Measurements from ENCODE around the gene PRR14.

DNA sequence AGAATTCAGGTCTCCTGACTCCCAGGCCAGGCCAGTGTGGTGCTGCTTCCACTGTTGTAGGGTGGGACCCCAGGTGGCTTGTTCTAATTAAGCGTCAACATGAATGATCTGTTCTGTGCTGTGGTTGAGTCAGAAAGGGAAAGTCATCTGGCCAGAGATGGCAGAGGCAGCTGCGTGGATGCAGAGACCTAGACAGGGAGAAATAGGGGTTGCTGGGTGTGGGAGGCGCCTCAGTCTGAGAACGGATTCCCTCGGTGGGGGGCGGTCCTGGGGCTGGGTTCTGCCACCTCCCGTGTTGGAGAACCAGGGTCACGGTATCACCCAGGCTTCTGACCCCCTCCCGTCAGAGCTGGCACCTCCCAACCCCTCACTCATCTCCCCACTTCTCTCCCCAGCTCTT, 13.1 kb downstream of the PRR14 start:
- TF ChIP-seq EP300 (IDR thresholded peaks at IDR 0.05; ENCODE audit: low read depth) (no peak), POLR2A (IDR thresholded peaks at IDR 0.05) (no peak)
- TF ChIP-seq, protein P1, sequence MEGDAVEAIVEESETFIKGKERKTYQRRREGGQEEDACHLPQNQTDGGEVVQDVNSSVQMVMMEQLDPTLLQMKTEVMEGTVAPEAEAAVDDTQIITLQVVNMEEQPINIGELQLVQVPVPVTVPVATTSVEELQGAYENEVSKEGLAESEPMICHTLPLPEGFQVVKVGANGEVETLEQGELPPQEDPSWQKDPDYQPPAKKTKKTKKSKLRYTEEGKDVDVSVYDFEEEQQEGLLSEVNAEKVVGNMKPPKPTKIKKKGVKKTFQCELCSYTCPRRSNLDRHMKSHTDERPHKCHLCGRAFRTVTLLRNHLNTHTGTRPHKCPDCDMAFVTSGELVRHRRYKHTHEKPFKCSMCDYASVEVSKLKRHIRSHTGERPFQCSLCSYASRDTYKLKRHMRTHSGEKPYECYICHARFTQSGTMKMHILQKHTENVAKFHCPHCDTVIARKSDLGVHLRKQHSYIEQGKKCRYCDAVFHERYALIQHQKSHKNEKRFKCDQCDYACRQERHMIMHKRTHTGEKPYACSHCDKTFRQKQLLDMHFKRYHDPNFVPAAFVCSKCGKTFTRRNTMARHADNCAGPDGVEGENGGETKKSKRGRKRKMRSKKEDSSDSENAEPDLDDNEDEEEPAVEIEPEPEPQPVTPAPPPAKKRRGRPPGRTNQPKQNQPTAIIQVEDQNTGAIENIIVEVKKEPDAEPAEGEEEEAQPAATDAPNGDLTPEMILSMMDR (IDR thresholded peaks at IDR 0.05) = no peak
